ENCODE measurements around the gene FBLN5. TPM values are rescaled to one million over a fixed set of nuclear protein-coding genes. Genes with fewer than 3 reads are reported as not detected.

FBLN5 gene
- polyA plus RNA-seq, 1 experiment = 116 TPM

DNA sequence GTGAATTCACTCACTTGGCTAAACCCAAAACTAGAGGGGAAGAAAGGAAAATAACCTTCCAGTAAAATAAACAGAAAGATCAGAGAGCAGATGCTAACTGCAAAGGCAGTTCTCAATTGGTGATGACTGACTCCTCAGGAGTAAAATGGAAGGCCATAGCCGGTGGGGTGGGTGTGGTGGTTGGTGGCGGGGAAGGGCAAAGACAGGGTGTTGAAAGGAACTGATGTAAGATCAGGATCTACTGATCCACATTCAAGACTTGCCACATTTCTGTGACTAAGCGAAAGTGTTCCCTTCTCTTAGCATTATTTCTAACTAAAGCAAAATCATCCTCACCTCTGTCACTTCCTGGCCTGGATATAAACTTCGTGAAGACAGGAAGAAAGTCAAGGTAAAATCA is 53.8 kb downstream of the FBLN5 start:
- CTCF ChIA-PET = interaction anchor here (0.7 to 1.0 kb wide), 3 partner anchors 8 to 103 kb away, joined by 3 to 4 read pairs (median 3); no protein-coding TSS in a partner anchor
- no peak overlapping the region for H3K27ac ChIP-seq (ENCODE audit: low read depth, low read length)
- H3K9me3 ChIP-seq (ENCODE audit: control insufficient read depth, insufficient read depth, low read length) = no peaks in the 10 kb centered on the region
- no peaks in the 10 kb centered on the region for H3K27me3 ChIP-seq (ENCODE audit: control insufficient read depth, insufficient read depth, low read length)
- POLR2A ChIA-PET = no interaction called here
- DNase-seq (ENCODE audit: low read depth, low spot score) = no peak
- no peak overlapping the region for H3K4me3 ChIP-seq (ENCODE audit: low read depth, low read length)
- TF ChIP-seq, protein P1, sequence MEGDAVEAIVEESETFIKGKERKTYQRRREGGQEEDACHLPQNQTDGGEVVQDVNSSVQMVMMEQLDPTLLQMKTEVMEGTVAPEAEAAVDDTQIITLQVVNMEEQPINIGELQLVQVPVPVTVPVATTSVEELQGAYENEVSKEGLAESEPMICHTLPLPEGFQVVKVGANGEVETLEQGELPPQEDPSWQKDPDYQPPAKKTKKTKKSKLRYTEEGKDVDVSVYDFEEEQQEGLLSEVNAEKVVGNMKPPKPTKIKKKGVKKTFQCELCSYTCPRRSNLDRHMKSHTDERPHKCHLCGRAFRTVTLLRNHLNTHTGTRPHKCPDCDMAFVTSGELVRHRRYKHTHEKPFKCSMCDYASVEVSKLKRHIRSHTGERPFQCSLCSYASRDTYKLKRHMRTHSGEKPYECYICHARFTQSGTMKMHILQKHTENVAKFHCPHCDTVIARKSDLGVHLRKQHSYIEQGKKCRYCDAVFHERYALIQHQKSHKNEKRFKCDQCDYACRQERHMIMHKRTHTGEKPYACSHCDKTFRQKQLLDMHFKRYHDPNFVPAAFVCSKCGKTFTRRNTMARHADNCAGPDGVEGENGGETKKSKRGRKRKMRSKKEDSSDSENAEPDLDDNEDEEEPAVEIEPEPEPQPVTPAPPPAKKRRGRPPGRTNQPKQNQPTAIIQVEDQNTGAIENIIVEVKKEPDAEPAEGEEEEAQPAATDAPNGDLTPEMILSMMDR (IDR thresholded peaks at IDR 0.05; ENCODE audit: low read depth, low read length) = no peak

DNA sequence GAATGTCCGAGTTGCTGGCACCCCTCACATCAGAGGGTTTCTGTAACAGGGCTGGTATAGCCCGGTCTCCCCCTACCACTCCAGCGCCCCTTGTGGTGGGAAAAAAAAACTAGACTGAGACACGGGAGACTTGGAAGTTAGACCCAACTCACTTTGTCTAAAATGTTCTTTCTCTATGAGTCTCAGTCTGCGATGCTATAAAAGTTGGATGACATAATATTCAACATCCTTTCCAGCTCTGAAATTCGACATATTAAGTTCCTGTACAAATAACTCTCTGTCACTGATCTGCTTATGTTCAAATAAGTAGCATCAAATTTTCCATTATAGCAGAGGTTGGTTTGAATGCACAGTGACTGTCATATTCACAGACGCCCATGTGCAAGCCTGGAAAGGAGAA is 54.5 kb downstream of the FBLN5 start:
- Histone ChIP-seq H3K9me3 (ENCODE audit: control insufficient read depth, insufficient read depth, low read length) (no peaks in the 10 kb centered on the region), H3K27ac (ENCODE audit: low read depth, low read length) (no peak overlapping the region), H3K27me3 (ENCODE audit: control insufficient read depth, insufficient read depth, low read length) (no peaks in the 10 kb centered on the region), H3K4me3 (ENCODE audit: low read depth, low read length) (no peak overlapping the region)
- TF ChIP-seq, protein P1 (IDR thresholded peaks at IDR 0.05; ENCODE audit: low read depth, low read length) = peak; percentile 50
- no peak for DNase-seq (ENCODE audit: low read depth, low spot score)
- ChIA-PET POLR2A (no interaction called here), CTCF (interaction anchor here (0.6 to 1.9 kb wide), 5 partner anchors 8 to 104 kb away, joined by 3 to 7 read pairs (median 3); no protein-coding TSS in a partner anchor)

DNA sequence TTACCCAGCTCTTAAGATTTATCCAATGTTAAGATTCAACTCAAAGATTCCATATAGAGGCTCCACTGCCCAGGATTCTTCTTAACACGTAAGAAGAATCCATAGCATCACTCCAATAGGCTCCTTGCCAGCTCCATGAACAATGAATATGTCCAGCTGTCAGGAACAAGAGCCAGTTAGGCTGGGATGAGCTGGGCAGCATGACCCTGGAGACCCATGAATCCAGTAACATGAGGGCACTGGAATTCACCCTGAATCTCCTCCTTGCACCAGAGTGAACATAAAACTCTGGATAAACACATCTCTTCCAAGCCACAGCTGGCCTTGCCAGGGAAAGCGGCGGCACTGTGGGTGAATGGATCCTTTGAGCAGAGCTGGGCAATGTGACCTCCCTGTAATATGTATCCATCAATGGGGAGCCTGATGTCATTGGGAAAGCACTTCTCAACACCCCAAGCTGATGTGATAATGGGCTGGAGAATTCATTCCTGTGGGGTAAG is 55.7 kb downstream of the FBLN5 start:
- Histone ChIP-seq H3K27ac (ENCODE audit: low read depth, low read length) (no peak overlapping the region), H3K9me3 (ENCODE audit: control insufficient read depth, insufficient read depth, low read length) (no peaks in the 10 kb centered on the region), H3K4me3 (ENCODE audit: low read depth, low read length) (no peak overlapping the region), H3K27me3 (ENCODE audit: control insufficient read depth, insufficient read depth, low read length) (no peaks in the 10 kb centered on the region)
- TF ChIP-seq, protein P1 (IDR thresholded peaks at IDR 0.05; ENCODE audit: low read depth, low read length) = no peak
- POLR2A ChIA-PET = interaction anchor here (0.6 kb wide), 1 partner anchor 27 kb away, joined by 10 read pairs; no protein-coding TSS in a partner anchor
- CTCF ChIA-PET = interaction anchor here (1.9 kb wide), 1 partner anchor 105 kb away, joined by 7 read pairs; no protein-coding TSS in a partner anchor
- no peak for DNase-seq (ENCODE audit: low read depth, low spot score)

DNA sequence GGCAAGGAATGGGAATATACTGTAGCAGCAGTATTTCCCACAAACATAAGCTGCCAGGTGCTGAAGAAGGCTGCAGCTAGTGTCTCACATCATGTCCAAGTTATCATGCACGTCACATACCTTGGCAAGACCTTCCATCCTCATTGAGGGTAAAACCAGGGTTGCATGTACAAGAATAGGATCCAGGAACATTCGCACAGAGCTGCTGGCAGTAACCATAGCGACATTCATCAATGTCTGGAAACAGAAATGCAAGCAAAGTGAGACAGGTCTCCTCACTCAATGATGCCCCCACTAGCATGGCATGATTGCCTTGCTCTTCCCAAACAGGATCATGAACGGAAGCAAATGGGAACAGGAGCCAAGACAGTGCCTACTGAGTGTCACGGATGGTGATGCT is 56.4 kb downstream of the FBLN5 start:
- DNase-seq (ENCODE audit: low read depth, low spot score) = no peak
- Histone ChIP-seq H3K27me3 (ENCODE audit: control insufficient read depth, insufficient read depth, low read length) (no peaks in the 10 kb centered on the region), H3K9me3 (ENCODE audit: control insufficient read depth, insufficient read depth, low read length) (no peaks in the 10 kb centered on the region), H3K4me3 (ENCODE audit: low read depth, low read length) (no peak overlapping the region), H3K27ac (ENCODE audit: low read depth, low read length) (no peak overlapping the region)
- TF ChIP-seq, protein P1 (IDR thresholded peaks at IDR 0.05; ENCODE audit: low read depth, low read length) = no peak
- ChIA-PET CTCF (interaction anchor here (1.9 kb wide), 1 partner anchor 106 kb away, joined by 7 read pairs; no protein-coding TSS in a partner anchor), POLR2A (interaction anchor here (0.6 kb wide), 1 partner anchor 26 kb away, joined by 10 read pairs; no protein-coding TSS in a partner anchor)

DNA sequence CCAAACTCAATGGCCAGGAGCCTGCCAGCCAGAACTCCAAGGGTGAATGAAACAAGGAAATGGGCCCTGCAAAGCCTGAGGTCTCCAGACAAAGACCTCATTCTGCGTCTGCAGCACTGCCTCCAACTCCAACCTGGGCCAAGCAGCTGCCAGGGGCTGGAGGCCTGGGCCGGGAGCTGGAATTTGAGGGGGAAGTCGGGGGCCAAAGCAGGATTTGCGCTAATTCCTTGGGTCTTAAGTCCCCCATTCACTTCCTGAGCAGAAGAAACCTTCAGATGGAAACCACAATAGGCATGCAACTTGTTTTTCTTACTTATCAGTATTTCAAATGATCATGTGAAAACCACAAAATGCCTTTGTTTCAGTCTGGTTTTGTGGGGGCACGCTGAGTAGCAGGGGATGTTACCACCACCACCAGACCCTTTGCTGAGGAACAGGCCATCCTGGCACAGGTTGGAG is 57.2 kb downstream of the FBLN5 start:
- no peaks in the 10 kb centered on the region for H3K9me3 ChIP-seq (ENCODE audit: control insufficient read depth, insufficient read depth, low read length)
- no peak for DNase-seq (ENCODE audit: low read depth, low spot score)
- TF ChIP-seq, protein P1 (IDR thresholded peaks at IDR 0.05; ENCODE audit: low read depth, low read length) = no peak
- H3K27ac ChIP-seq (ENCODE audit: low read depth, low read length) = no peak overlapping the region
- ChIA-PET CTCF (interaction anchor here (0.5 kb wide), 1 partner anchor 231 kb away, joined by 3 read pairs; the partner anchor contains the start of gene NDUFB1), POLR2A (no interaction called here)
- no peaks in the 10 kb centered on the region for H3K27me3 ChIP-seq (ENCODE audit: control insufficient read depth, insufficient read depth, low read length)
- no peak overlapping the region for H3K4me3 ChIP-seq (ENCODE audit: low read depth, low read length)

All from AG04450 (cell line).